ENCODE results near the gene SULT1C4.
"Not testable (repeated sequence)": the region's sequence is repeated elsewhere in the genome, so short reads cannot be mapped to it uniquely, and the experiment has no call there.

Gene SULT1C4

DNA sequence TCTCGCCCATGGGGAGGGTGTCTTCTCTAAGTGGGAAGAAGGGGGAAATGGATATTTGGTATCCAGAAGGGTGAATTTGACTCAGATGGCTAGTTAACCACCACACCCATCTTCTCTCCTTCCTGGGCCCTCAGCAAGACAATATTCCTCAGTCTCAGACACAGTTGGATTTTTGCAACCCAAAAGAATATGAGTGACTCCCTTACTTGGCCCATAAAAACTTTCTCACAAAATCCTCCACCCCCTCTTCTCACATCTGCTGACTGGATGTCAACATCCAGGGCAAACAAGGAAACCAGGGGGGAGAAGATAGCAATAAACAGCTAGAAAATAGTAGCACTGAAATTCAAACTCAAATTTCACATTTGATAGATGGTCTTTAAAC is 35.9 kb downstream of the SULT1C4 start:
- no peak for DNase-seq (ENCODE audit: low read depth)

DNA sequence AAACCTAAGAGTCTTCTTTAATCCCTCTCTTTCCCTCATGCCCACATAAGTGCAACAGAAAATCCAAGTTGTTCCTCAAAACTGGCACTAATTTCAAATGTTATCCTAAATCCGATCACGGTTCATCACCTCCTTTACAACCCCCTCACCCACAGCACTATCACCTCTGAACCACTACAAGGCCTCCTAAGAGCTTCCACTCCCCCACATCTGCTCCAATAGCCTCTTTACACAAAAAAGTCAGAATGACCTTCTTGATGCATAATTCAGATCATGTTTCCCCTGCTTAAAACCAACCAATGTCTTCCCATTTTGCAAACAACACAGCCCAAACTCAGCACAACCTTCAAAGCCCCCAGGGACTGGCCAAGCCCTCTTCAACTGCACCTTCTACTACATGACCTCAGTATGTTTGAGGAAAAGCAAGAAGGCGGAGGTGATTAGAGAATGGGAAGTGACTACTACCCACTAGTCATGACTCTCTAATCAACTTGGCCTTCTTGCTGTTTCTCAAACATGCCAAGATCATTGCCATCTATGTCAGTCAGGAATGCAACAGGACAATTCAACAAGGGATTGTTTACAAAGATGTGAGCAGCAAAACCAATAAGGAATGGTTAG is 36.6 kb downstream of the SULT1C4 start:
- no peak for DNase-seq (ENCODE audit: low read depth)

DNA sequence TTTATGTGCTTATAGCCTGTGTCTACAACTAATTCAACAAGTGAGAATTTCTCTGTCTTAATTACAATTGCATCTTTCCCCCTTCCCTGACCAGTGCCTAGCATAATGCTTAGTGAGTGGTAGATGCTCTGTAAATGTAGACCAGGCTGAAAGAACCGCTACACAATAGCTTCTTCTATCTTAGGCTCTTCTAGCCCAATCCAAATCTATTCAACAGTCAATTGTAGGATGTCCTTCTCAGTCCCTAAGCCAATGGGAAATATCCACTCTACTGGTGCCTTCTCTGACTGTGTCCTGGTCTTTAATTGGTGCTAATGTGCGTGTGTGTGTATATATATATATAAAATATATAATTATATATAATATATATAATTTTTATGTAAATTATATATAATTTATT is 37.2 kb downstream of the SULT1C4 start:
- DNase-seq (ENCODE audit: low read depth) = no peak

DNA sequence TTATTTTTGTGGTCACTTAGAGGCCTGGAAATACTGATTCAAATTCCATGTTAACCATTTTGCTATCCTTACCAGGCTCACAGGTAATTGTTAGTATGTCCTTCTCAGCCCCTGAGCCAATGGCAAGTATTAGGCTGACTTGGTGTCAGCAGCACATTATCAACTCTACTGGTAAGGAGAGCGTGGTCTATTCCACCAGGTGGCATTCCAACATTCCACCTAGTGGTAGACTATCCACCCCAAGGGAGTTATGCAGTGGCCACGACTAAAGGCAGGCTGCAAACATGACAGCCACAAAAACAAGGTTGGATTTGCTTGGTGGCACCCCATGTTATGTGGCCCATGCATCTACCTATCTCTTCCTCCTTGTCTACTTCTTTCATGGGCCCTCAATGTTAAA is 39.5 kb downstream of the SULT1C4 start:
- no peak for DNase-seq (ENCODE audit: low read depth)

DNA sequence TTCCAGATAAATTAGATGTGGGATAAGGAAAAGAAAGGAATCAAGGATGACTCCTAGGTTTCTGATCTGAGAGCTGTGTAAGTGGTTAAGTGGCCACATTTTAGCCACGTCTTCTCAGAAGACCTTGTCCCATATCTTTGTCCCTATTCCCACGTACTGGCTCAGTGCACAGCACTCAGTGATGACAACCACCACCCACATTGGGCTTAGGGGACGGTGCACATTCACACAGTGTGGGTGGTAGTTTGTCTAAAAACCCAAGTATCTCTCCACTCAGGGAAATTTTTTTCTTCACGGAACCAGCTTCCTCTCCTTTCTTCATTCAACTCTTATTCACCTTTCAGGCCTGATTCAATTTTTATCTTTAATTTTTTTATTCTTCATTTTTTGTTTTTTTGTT is 40.7 kb downstream of the SULT1C4 start:
- DNase-seq (ENCODE audit: low read depth) = no peak

DNA sequence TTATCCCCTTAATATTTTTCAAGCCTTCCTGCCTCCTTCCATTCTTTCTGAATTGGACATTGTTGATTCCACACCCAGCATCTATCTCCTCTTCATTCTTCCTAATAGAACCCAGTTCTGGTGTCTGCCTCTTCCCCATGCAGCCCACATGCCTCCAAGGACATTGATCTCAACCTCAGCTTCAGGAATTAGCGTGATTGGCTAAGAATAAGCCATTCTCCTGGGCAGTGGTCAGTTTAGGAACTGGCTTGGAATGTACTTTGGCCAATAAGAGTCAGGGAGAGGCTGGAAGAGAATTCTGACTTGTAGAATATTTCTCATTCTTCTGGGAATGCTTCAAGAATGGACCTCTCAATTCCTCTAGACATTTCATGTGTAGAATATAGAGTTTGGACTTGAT is 45.3 kb downstream of the SULT1C4 start:
- DNase-seq (ENCODE audit: low read depth) = no peak

DNA sequence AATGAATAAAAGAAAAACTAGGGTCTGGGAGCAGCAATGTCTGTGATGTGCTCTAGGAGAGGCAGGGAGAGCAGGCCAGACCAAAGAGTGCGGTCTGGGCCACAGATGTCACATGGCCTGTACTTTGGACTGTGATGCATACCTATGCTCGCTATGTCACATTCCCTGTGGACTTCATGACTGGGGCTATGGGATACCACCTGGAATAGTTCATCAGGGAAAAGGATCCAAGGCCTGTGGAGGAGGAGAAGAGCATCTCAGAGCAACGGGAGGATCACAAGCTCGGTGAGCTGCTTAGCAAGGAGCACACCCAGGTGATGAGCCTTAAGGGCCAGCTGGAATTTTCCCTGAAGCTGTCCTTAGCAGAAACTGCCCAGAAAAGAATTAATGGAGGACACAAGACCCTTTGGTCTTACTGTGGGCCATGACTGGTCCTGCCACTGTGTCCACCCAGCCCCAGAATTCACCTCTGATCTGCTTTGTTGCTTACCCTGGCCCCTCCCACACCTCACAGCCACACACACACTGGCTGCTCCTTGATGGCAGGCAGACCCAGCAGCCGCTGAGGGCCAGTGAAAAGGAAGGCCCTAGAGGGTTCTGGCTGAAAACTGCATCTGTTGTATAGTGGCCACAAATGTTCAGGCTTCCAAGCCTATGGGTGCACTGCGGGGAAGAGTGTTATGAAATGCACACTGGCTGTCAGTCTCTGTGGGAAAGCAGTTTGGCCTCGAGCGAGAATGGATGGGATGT is 45.9 kb downstream of the SULT1C4 start:
- no peak for DNase-seq (ENCODE audit: low read depth)

DNA sequence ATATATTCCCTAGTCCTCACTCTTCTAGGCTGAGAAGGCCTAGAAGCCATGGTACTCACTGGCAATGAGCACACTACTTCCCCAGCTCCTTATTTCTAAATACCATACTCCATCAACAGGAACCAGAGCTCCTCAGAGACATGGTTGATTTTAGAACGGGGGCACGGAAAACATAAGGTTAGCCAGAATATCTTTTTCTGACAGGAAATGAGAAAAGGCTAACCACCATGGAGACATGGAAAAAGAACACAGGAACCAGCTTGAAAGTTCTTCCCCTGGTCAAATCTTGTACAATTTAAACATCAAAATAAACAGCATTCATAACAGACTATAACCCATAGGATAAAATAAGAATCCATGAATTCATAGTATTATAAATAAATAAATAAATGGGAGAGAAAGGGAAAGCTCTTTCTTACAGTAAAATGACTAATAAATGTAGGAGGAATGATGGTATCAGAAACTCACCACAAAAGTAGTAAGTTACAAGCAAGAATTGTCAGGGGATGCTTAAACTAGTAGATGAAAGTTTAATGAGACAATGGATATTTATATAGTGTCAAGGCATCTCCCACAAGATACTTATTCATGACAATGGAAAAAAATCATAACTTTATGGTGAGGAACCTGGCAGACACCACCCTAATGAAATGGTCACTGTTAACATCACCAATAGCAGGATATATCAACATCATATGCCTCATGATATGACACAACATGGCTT is 50.7 kb downstream of the SULT1C4 start:
- DNase-seq (ENCODE audit: low read depth) = no peak

DNA sequence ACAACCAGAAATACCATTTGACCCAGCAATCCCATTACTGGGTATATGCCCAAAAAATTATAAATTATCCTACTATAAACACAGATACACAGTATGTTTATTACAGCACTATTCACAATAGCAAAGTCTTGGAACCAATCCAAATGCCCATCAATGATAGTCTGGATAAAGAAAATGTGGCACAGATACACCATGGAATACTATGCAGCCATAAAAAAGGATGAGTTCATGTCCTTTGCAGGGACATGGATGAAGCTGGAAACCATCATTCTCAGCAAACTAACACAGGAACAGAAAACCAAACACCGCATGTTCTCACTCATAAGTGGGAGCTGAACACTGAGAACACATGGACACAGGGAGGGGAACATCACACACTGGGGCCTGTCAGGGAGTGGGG is 57.8 kb downstream of the SULT1C4 start:
- DNase-seq (ENCODE audit: low read depth) = not testable (repeated sequence)

DNA sequence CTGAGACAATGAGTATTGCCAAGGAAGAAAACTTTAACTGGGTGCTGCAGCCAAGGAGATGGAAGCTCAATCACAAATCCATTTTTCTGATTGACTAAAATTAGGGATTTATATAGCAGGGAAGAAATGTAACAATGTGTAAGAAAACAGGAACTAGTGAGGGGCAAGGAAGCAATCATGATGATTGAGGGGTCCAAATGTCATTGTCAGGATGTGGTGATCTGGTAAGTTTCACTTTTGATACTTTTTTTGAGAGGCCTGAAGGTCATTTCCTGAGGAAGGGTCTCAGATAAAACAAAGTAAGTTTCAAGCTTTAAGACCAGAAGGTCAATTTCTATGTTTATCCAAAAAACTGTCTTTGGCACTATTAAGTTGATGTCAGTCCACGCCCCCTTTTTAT is 59.2 kb downstream of the SULT1C4 start:
- no peak for DNase-seq (ENCODE audit: low read depth)
